ENCODE results near the gene AUTS2.
A peak's percentile ranks its signal among the peaks of the same experiment; 100 is the strongest.

Gene AUTS2

DNA sequence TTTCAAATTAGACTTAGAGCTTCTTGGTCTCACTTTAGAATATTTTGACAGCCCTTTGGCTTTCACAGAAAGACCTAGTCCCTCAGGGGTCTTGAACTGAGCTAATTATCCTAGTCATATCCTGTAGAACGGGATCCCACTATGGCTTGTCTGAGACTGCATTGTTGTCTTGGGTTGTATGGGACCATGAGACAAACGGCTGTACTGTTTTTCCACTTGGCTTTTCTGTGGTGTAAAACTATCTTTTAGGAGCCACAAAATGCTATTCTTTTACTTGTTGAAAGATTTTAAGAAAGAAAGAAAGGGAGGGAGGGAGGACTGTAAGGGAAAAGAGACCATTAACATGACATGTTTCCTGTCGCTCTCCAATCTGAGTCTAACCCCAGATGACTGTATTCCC, 432.5 kb downstream of the AUTS2 start:
- DNase-seq (ENCODE audit: insufficient read length, low spot score), result no peak
- TF ChIP-seq TAF1 (IDR thresholded peaks at IDR 0.05; ENCODE audit: low read depth, low read length) (no peak), PAX5 (IDR thresholded peaks at IDR 0.05; ENCODE audit: insufficient read depth, low read length, severe bottlenecking) (no peak), POLR2AphosphoS5 (IDR thresholded peaks at IDR 0.05; ENCODE audit: low read depth, low read length) (no peak), SPI1 (IDR thresholded peaks at IDR 0.05; ENCODE audit: low read depth, low read length) (no peak), POLR2A (IDR thresholded peaks at IDR 0.05; ENCODE audit: low read depth, low read length) (no peak), POU2F2 (IDR thresholded peaks at IDR 0.05; ENCODE audit: low read depth, low read length) (no peak)
- no peak for FAIRE-seq

DNA sequence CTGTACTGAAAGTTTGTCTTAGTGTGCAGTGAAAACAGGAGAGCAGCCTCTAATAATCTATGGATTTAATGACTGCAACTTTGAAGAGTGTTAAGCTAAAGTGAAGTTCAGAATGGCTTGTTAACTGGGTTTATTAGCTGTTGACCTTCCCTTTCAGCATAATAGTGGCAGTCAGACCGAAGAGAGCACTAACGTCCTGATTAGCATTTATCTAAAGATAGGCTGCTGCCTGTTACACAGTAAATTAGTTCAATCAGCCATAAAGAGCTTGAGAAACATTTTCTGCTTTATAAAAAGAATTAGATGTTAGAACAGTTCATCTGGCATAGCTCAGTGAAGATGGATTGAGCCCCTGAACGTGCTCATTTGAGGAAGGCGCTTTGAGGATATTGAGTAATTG, 433.0 kb downstream of the AUTS2 start:
- DNase-seq (ENCODE audit: insufficient read length, low spot score), result no peak
- no peak for TF ChIP-seq TAF1 (IDR thresholded peaks at IDR 0.05; ENCODE audit: low read depth, low read length)
- no peak for TF ChIP-seq POLR2AphosphoS5 (IDR thresholded peaks at IDR 0.05; ENCODE audit: low read depth, low read length)
- no peak for FAIRE-seq

DNA sequence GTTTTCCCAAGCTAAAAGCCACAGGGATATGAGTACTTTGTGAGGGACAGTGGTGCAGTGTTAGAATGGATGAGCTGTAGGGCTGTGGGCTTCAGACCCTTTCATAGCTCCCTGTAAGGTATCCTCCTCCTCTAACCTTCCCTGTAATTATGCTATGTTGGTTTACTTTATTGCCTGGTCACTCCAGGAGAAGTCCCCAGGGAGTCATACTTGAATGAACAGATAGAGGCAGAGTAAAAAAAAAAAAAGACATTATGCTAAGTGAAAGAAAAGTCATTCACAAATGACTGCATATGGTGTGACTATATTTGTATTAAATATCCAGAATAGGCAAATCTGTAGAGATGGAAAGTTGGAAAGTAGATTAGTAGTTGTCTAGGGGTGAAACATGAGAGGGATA, 434.4 kb downstream of the AUTS2 start:
- FAIRE-seq (no peak), DNase-seq (ENCODE audit: insufficient read length, low spot score) (no peak)
- TF ChIP-seq SPI1 (IDR thresholded peaks at IDR 0.05; ENCODE audit: low read depth, low read length) (no peak), POLR2A (IDR thresholded peaks at IDR 0.05; ENCODE audit: low read depth, low read length) (no peak), POU2F2 (IDR thresholded peaks at IDR 0.05; ENCODE audit: low read depth, low read length) (no peak), POLR2AphosphoS5 (IDR thresholded peaks at IDR 0.05; ENCODE audit: low read depth, low read length) (no peak), TAF1 (IDR thresholded peaks at IDR 0.05; ENCODE audit: low read depth, low read length) (no peak), PAX5 (IDR thresholded peaks at IDR 0.05; ENCODE audit: insufficient read depth, low read length, severe bottlenecking) (no peak)

DNA sequence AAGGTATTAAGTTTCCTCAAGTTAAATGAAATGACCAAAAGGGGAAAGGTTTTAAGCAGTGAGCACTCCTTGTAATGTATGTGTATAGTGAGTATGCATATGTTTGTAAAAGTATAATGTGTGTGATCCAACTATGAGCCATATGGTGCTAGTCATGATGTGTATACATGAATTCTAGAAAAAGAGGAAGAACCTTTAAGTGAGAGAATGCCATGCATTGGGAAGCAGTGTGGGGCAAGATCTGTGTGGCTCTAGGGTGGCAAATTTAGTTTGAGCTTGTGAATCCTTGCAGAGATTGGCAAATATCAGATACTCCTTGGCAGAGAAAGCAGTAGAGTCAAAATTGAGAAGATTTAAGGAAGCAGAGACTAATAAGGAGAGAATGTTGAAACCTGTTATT, 435.0 kb downstream of the AUTS2 start:
- FAIRE-seq (peak; percentile 40), DNase-seq (ENCODE audit: insufficient read length, low spot score) (no peak)
- TF ChIP-seq POU2F2 (IDR thresholded peaks at IDR 0.05; ENCODE audit: low read depth, low read length) (no peak), TAF1 (IDR thresholded peaks at IDR 0.05; ENCODE audit: low read depth, low read length) (no peak), POLR2A (IDR thresholded peaks at IDR 0.05; ENCODE audit: low read depth, low read length) (no peak), POLR2AphosphoS5 (IDR thresholded peaks at IDR 0.05; ENCODE audit: low read depth, low read length) (no peak), PAX5 (IDR thresholded peaks at IDR 0.05; ENCODE audit: insufficient read depth, low read length, severe bottlenecking) (no peak), SPI1 (IDR thresholded peaks at IDR 0.05; ENCODE audit: low read depth, low read length) (no peak)

- no peak for DNase-seq (ENCODE audit: insufficient read length, low spot score)
- FAIRE-seq, result no peak
- TF ChIP-seq TAF1 (IDR thresholded peaks at IDR 0.05; ENCODE audit: low read depth, low read length) (no peak), POLR2A (IDR thresholded peaks at IDR 0.05; ENCODE audit: low read depth, low read length) (no peak), POU2F2 (IDR thresholded peaks at IDR 0.05; ENCODE audit: low read depth, low read length) (no peak), SPI1 (IDR thresholded peaks at IDR 0.05; ENCODE audit: low read depth, low read length) (no peak), PAX5 (IDR thresholded peaks at IDR 0.05; ENCODE audit: insufficient read depth, low read length, severe bottlenecking) (no peak), POLR2AphosphoS5 (IDR thresholded peaks at IDR 0.05; ENCODE audit: low read depth, low read length) (no peak)
These were observed 436.7 kb downstream of the AUTS2 start for GRCh38 chr7:70034999-70035398.

DNA sequence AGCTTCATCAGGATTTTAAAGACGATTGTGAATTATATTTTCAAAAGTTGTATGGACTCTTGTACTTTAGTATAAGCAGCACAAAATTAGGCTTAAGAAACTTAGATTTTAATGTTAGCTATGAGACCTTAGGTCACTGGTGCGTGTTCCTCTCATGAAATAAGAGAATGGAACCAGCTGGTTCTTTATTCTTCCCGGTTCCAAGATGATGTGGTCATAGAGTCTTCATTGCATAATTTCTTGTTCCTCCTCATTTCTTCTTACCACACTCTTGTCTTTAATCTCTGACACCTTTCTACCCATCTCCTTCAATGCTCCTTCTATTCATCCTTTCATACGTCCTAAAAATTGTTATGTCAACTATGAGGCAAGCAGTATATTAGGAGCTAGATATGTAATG, 437.2 kb downstream of the AUTS2 start:
- TF ChIP-seq POLR2A (IDR thresholded peaks at IDR 0.05; ENCODE audit: low read depth, low read length) (no peak), POLR2AphosphoS5 (IDR thresholded peaks at IDR 0.05; ENCODE audit: low read depth, low read length) (no peak), SPI1 (IDR thresholded peaks at IDR 0.05; ENCODE audit: low read depth, low read length) (no peak), POU2F2 (IDR thresholded peaks at IDR 0.05; ENCODE audit: low read depth, low read length) (no peak), PAX5 (IDR thresholded peaks at IDR 0.05; ENCODE audit: insufficient read depth, low read length, severe bottlenecking) (no peak), TAF1 (IDR thresholded peaks at IDR 0.05; ENCODE audit: low read depth, low read length) (no peak)
- FAIRE-seq (no peak), DNase-seq (ENCODE audit: insufficient read length, low spot score) (no peak)

GRCh38 chr7:70035955-70036354, 437.7 kb downstream of the AUTS2 start:
- FAIRE-seq, result no peak

DNA sequence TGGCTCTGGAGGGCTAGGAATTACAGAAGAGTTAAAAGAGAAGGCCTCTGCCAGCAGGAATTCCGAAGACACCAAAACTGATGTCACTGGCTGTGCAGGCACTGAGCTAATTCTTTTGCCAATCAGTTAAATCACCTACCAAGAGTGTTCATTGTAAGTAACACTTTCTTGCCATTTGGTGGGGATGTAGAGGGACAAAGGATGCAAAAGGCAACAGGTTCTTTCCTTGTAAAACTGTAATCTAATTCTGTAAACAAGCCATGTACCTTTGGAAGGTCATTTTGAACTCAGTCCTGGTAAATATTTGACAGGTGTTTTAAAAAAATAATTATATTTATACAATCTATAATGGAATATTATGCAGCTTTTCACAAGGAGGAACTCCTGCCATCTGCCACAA, 438.4 kb downstream of the AUTS2 start:
- TF ChIP-seq POLR2AphosphoS5 (IDR thresholded peaks at IDR 0.05; ENCODE audit: low read depth, low read length) (no peak), TAF1 (IDR thresholded peaks at IDR 0.05; ENCODE audit: low read depth, low read length) (no peak), PAX5 (IDR thresholded peaks at IDR 0.05; ENCODE audit: insufficient read depth, low read length, severe bottlenecking) (no peak), SPI1 (IDR thresholded peaks at IDR 0.05; ENCODE audit: low read depth, low read length) (no peak), POLR2A (IDR thresholded peaks at IDR 0.05; ENCODE audit: low read depth, low read length) (no peak), POU2F2 (IDR thresholded peaks at IDR 0.05; ENCODE audit: low read depth, low read length) (no peak)
- no peak for FAIRE-seq
- no peak for DNase-seq (ENCODE audit: insufficient read length, low spot score)

More at GRCh38 chr7:70035955-70036354, 437.7 kb downstream of the AUTS2 start:
- TF ChIP-seq PAX5 (IDR thresholded peaks at IDR 0.05; ENCODE audit: insufficient read depth, low read length, severe bottlenecking), result no peak
- no peak for DNase-seq (ENCODE audit: insufficient read length, low spot score)

DNA sequence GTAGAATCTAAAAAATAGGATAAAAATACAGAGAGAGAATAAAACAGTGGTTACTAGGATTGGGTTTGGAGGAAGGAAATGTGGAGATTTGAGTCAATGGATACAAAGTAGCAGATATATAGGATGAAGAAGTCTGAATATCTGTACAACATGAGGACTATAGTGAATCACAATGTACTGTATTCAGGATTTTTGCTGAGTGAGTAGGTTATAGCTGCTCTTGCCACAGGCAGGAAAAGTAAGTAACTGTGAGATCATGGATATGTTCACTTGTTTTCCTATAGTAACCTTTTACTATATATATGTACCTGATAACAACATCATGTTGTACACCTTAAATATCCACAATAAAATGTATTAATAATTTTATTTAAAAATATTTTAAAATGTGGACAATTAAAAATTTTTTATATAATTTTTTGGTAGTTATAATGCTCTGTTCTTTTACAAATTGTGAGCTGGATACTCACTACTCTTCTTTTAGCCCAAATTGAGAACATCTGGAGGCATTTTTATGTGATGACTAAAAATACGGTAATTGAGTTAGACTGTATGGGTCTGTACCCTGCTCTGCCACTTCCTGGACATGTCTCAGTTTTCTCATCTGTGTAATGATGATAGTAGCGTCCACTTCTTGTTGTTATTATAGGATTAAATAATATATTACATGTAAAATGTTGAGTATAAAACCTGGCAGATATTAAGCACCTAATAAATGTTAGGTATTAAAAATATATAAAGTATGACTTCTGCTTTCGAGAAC, 439.1 kb downstream of the AUTS2 start:
- DNase-seq (ENCODE audit: insufficient read length, low spot score) (no peak), FAIRE-seq (no peak)
- no peak for TF ChIP-seq POLR2A (IDR thresholded peaks at IDR 0.05; ENCODE audit: low read depth, low read length)
- no peak for TF ChIP-seq POU2F2 (IDR thresholded peaks at IDR 0.05; ENCODE audit: low read depth, low read length)
- no peak for TF ChIP-seq TAF1 (IDR thresholded peaks at IDR 0.05; ENCODE audit: low read depth, low read length)
- no peak for TF ChIP-seq SPI1 (IDR thresholded peaks at IDR 0.05; ENCODE audit: low read depth, low read length)
- no peak for TF ChIP-seq PAX5 (IDR thresholded peaks at IDR 0.05; ENCODE audit: insufficient read depth, low read length, severe bottlenecking)
- no peak for TF ChIP-seq POLR2AphosphoS5 (IDR thresholded peaks at IDR 0.05; ENCODE audit: low read depth, low read length)

GRCh38 chr7:70040051-70040450, 441.8 kb downstream of the AUTS2 start:
- FAIRE-seq (no peak), DNase-seq (ENCODE audit: insufficient read length, low spot score) (no peak)
- TF ChIP-seq PAX5 (IDR thresholded peaks at IDR 0.05; ENCODE audit: insufficient read depth, low read length, severe bottlenecking), result no peak
- no peak for TF ChIP-seq TAF1 (IDR thresholded peaks at IDR 0.05; ENCODE audit: low read depth, low read length)
- TF ChIP-seq POLR2A (IDR thresholded peaks at IDR 0.05; ENCODE audit: low read depth, low read length), result no peak
- no peak for TF ChIP-seq POLR2AphosphoS5 (IDR thresholded peaks at IDR 0.05; ENCODE audit: low read depth, low read length)
- no peak for TF ChIP-seq SPI1 (IDR thresholded peaks at IDR 0.05; ENCODE audit: low read depth, low read length)
- TF ChIP-seq POU2F2 (IDR thresholded peaks at IDR 0.05; ENCODE audit: low read depth, low read length), result no peak

Measured in GM12891 (cell line).